IMR-90 (cell line): ENCODE results near the gene CELA1. TPM values are rescaled to one million over a fixed set of nuclear protein-coding genes. Genes with fewer than 3 reads are reported as not detected.

Source experiments
- ATAC-seq: fragments of 200-7000 bp; cut with Tn5 transposase; 2 replicates; pipeline ENCODE4 v1.9.1; 2020; ENCODE audit warnings: low read depth, mild to moderate bottlenecking, moderate library complexity
- BruUV-seq: library from RNA; stranded (reverse); fragments of 400-500 nt; replicated peaks from 2 replicates; lab custom pipeline; 2021; lab: Mats Ljungman, UMichigan
- CTCF ChIA-PET: fragments of 300-600 bp; formaldehyde crosslinking; extraction: SDS; loops from one replicate; lab custom pipeline; 2021; ENCODE audit warnings: antibody characterized with exemption; lab: Yijun Ruan, JAX
- POLR2A ChIA-PET: fragments of 300-600 bp; sonication (Branson Sonifier 250); formaldehyde crosslinking; loops from one replicate; lab custom pipeline; 2022; ENCODE audit warnings: antibody characterized with exemption; ENCODE audit not compliant: unreplicated experiment; lab: Charles Lee
- DNase-seq: peaks from one replicate; pipeline ENCODE4 v3.0.0; 2013
- H2AFZ ChIP-seq: replicated peaks from 2 replicates; pipeline ENCODE3; 2013; ENCODE audit warnings: low read length, mild to moderate bottlenecking; ENCODE audit not compliant: poor library complexity
- H2AK5ac ChIP-seq: 2 replicates; pipeline ENCODE4 v1.6.1; 2013; ENCODE audit warnings: low read depth, low read length, inconsistent platforms
- H2AK9ac ChIP-seq: replicated peaks from 2 replicates; pipeline ENCODE3; 2013; ENCODE audit warnings: mild to moderate bottlenecking, low read depth, low read length, moderate library complexity; ENCODE audit not compliant: poor library complexity
- H2BK120ac ChIP-seq: 2 replicates; pipeline ENCODE4 v1.6.1; 2013; ENCODE audit warnings: low read depth, low read length, inconsistent platforms
- H2BK15ac ChIP-seq: 3 replicates; pipeline ENCODE4 v1.6.1; 2013; ENCODE audit warnings: low read depth, low read length, inconsistent platforms
- H2BK20ac ChIP-seq: 2 replicates; pipeline ENCODE4 v1.6.1; 2013; ENCODE audit warnings: low read depth, mild to moderate bottlenecking, inconsistent platforms, low read length, moderate library complexity
- H2BK5ac ChIP-seq: 2 replicates; pipeline ENCODE4 v1.6.1; 2013; ENCODE audit warnings: mild to moderate bottlenecking, low read depth, low read length, inconsistent platforms; ENCODE audit not compliant: poor library complexity, severe bottlenecking
- H3K14ac ChIP-seq: replicated peaks from 2 replicates; pipeline ENCODE4 v1.6.1; 2013; ENCODE audit warnings: low read depth, low read length, inconsistent platforms
- H3K18ac ChIP-seq: 2 replicates; pipeline ENCODE4 v1.6.1; 2013; ENCODE audit warnings: low read depth, low read length, control low read depth
- H3K23ac ChIP-seq: 2 replicates; pipeline ENCODE4 v1.6.1; 2013; ENCODE audit warnings: low read depth, low read length, inconsistent platforms
- H3K27ac ChIP-seq: 2 replicates; pipeline ENCODE4 v1.5.1; 2013; ENCODE audit warnings: mild to moderate bottlenecking, control low read depth, low read length; ENCODE audit not compliant: insufficient read depth
- H3K27me3 ChIP-seq: 2 replicates; pipeline ENCODE4 v1.6.1; 2013; ENCODE audit warnings: low read length; ENCODE audit not compliant: control insufficient read depth, insufficient read depth
- H3K36me3 ChIP-seq: 2 replicates; pipeline ENCODE4 v1.6.1; 2013; ENCODE audit warnings: low read length, mixed read lengths; ENCODE audit not compliant: control insufficient read depth, insufficient read depth
- H3K4ac ChIP-seq: 2 replicates; pipeline ENCODE4 v1.6.1; 2013; ENCODE audit warnings: low read depth, low read length, inconsistent platforms
- H3K4me1 ChIP-seq: 2 replicates; pipeline ENCODE4 v1.6.1; 2013; ENCODE audit warnings: low read length, mixed read lengths; ENCODE audit not compliant: control insufficient read depth, insufficient read depth
- H3K4me2 ChIP-seq: 2 replicates; pipeline ENCODE4 v1.6.1; 2013; ENCODE audit warnings: low read depth, mild to moderate bottlenecking, control low read depth, low read length, moderate library complexity
- H3K4me3 ChIP-seq: 2 replicates; pipeline ENCODE4 v1.5.1; 2013; ENCODE audit warnings: low read depth, mild to moderate bottlenecking, control low read depth, low read length, moderate library complexity; ENCODE audit not compliant: insufficient read depth
- H3K56ac ChIP-seq: 2 replicates; pipeline ENCODE4 v1.6.1; 2013; ENCODE audit warnings: low read length, inconsistent platforms; ENCODE audit not compliant: insufficient read depth; ENCODE audit errors: extremely low read depth
- H3K79me1 ChIP-seq, 2 experiments: 2 replicates each; pipeline ENCODE4 v1.6.1; 2013; ENCODE audit warnings: low read length in 2 of 2, inconsistent platforms in 1 of 2, low read depth in 1 of 2
- H3K9ac ChIP-seq: 2 replicates; pipeline ENCODE4 v1.6.1; 2013; ENCODE audit warnings: low read depth, low read length, control low read depth
- H3K9me1 ChIP-seq: 2 replicates; pipeline ENCODE4 v1.6.1; 2013; ENCODE audit warnings: low read length, inconsistent platforms; ENCODE audit not compliant: insufficient read depth
- H3K9me3 ChIP-seq: 2 replicates; pipeline ENCODE4 v1.6.1; 2013; ENCODE audit warnings: low read length; ENCODE audit not compliant: control insufficient read depth, insufficient read depth
- H4K20me1 ChIP-seq: 2 replicates; pipeline ENCODE4 v1.6.1; 2013; ENCODE audit warnings: low read length, inconsistent platforms; ENCODE audit not compliant: insufficient read depth
- H4K5ac ChIP-seq: 2 replicates; pipeline ENCODE4 v1.6.1; 2013; ENCODE audit warnings: mild to moderate bottlenecking, low read depth, low read length, control low read depth
- H4K8ac ChIP-seq, 2 experiments: 2 replicates each; pipeline ENCODE4 v1.6.1; 2013; ENCODE audit warnings: low read depth in 2 of 2, low read length in 2 of 2, control low read depth in 1 of 2, inconsistent platforms in 1 of 2
- H4K91ac ChIP-seq: 2 replicates; pipeline ENCODE4 v1.6.1; 2013; ENCODE audit warnings: low read depth, low read length, inconsistent platforms; ENCODE audit not compliant: insufficient read depth
- BHLHE40 ChIP-seq: fragments of 150-350 bp; IDR thresholded peaks from 2 replicates; pipeline ENCODE4 v1.6.1; 2016; ENCODE audit warnings: mild to moderate bottlenecking, low read depth, low read length
- CEBPB ChIP-seq: IDR thresholded peaks from 2 replicates; pipeline ENCODE4 v1.6.1; 2012; ENCODE audit warnings: low read depth, low read length, improper control_type of control experiment
- CHD1 ChIP-seq: IDR thresholded peaks from 2 replicates; pipeline ENCODE4 v1.6.1; 2012; ENCODE audit warnings: low read depth, low read length, improper control_type of control experiment
- FOS ChIP-seq: fragments of 150-350 bp; IDR thresholded peaks from 2 replicates; pipeline ENCODE4 v1.6.1; 2016; ENCODE audit warnings: low read depth, low read length
- MAFK ChIP-seq: IDR thresholded peaks from 2 replicates; pipeline ENCODE4 v1.6.1; 2012; ENCODE audit warnings: low read depth, low read length, improper control_type of control experiment
- MAZ ChIP-seq: IDR thresholded peaks from 2 replicates; pipeline ENCODE4 v1.6.1; 2012; ENCODE audit warnings: low read depth, mild to moderate bottlenecking, low read length, improper control_type of control experiment, moderate library complexity, borderline replicate concordance
- MXI1 ChIP-seq: IDR thresholded peaks from 2 replicates; pipeline ENCODE4 v1.6.1; 2012; ENCODE audit warnings: low read depth, mild to moderate bottlenecking, low read length, moderate library complexity, borderline replicate concordance
- NFE2L2 ChIP-seq: fragments of 150-350 bp; IDR thresholded peaks from 2 replicates; pipeline ENCODE4 v1.6.1; 2016; ENCODE audit warnings: low read depth, mild to moderate bottlenecking, low read length
- POLR2A ChIP-seq: IDR thresholded peaks from 2 replicates; pipeline ENCODE4 v1.6.1; 2012; ENCODE audit warnings: mild to moderate bottlenecking, low read depth, low read length
- RAD21 ChIP-seq: IDR thresholded peaks from 2 replicates; pipeline ENCODE4 v1.6.1; 2012; ENCODE audit warnings: low read length, improper control_type of control experiment
- RCOR1 ChIP-seq: IDR thresholded peaks from 2 replicates; pipeline ENCODE4 v1.6.1; 2012; ENCODE audit warnings: mild to moderate bottlenecking, low read length, improper control_type of control experiment; ENCODE audit not compliant: insufficient replicate concordance
- RFX5 ChIP-seq: IDR thresholded peaks from 2 replicates; pipeline ENCODE4 v1.8.0; 2012; ENCODE audit warnings: low read depth, mild to moderate bottlenecking, low read length, moderate library complexity
- SMC3 ChIP-seq: fragments of 150-350 bp; IDR thresholded peaks from 2 replicates; pipeline ENCODE4 v1.6.1; 2016; ENCODE audit warnings: low read depth, mild to moderate bottlenecking, antibody characterized with exemption, low read length, moderate library complexity
- WGBS, 2 experiments: methylation state at CpG; one replicate each; pipeline versions ENCODE4 v1.1.5 to v1.1.7; 2013; ENCODE audit warnings: missing lambda C conversion rate in 2 of 2; ENCODE audit not compliant: insufficient read length in 1 of 2; ENCODE audit errors: extremely low coverage in 2 of 2; 5-methylcytosine and 5-hydroxymethylcytosine counted together
- dilution Hi-C: fragments of 300-500 bp; cut with HindIII; formaldehyde crosslinking; loops from one replicate; pipeline ENCODE4 v1.14.3; 2018; ENCODE audit warnings: low sequenced_read_pairs; ENCODE audit not compliant: unreplicated experiment
- in situ Hi-C: fragments of 300-500 bp; cut with MboI; formaldehyde crosslinking; loops from 3 replicates; pipeline ENCODE4 v1.14.3; 2019; ENCODE audit warnings: low sequenced_read_pairs, inconsistent platforms, mixed read lengths
- intact Hi-C: fragments of 100-400 bp; cut with micrococcal nuclease; formaldehyde crosslinking; loops from 2 replicates; pipeline ENCODE4 v1.10.0; 2022
- polyA plus RNA-seq, 3 experiments: library from polyadenylated mRNA; depleted of rRNA; stranded (reverse); fragments of >200 nt; gene quantifications; 2 replicates each; pipeline ENCODE4 v1.2.3, GENCODE V29; 2012; ENCODE audit warnings: low replicate concordance in 1 of 3
- total RNA-seq: library from RNA; depleted of rRNA; stranded (reverse); fragments of >200 nt; gene quantifications from 2 replicates; pipeline ENCODE4 v1.2.3, GENCODE V29; 2012
- TF ChIP-seq, protein P1 (sequence below): fragments of 150-350 bp; IDR thresholded peaks from 2 replicates; pipeline ENCODE4 v1.6.1; 2017; ENCODE audit warnings: mild to moderate bottlenecking, antibody characterized with exemption, low read length, low read depth
- TF ChIP-seq, protein P2 (sequence below): fragments of 150-350 bp; IDR thresholded peaks from 2 replicates; pipeline ENCODE4 v1.6.1; 2016; ENCODE audit warnings: low read depth, mild to moderate bottlenecking, low read length, moderate library complexity, borderline replicate concordance

CELA1 gene
- total and polyA plus RNA-seq, 2 of the 4 experiments (the other 2 are of a cell fraction) = not detected

DNA sequence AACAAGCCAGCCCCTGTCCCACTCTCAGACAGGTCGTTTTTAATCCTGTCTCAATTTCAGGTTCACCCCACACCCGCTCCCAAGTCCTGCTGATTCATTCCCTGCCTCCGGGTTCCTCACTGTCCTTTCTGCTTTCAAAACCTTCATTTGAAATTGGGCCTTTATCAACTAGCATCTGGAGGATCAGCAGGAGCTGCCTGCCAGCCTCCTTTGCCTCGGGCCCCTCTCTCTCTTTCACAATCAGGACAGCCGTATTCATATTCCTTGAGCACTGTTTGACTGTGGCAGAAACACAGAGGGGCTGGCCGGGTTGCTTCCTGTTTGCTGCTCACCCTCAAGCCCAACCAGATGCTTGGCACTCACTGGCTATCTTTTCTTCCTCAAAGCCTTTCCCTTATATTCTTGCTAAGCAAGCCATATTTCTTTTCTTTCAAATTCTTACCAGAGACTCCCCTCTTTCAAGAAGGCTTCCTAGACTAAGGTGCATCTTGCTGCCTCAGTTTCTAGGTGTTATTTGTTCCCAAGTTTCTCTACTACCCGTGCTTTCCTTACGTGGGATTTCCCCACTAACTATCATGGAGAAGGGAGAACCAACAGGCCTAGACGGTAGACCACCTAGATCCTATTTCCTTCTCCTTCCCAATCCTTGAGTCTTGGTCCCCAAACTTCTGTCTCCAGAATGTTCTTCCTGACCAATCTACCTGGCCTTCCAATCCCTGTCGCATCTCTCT, 41.8 kb upstream of the CELA1 start:
- DNase-seq = peak; percentile 60

More for the DNA sequence above, 41.8 kb upstream of the CELA1 start:
- Histone ChIP-seq H3K18ac (peak overlapping the region; percentile 3; the same call in 1 of the 2 replicates), H2BK120ac (peak overlapping the region; percentile 78), H3K4me1 (peaks cover 17% of the 10 kb centered on the region), H3K14ac (peak overlapping the region; percentile 38), H3K23ac (peak overlapping the region; percentile 32), H3K4ac (peak overlapping the region; percentile 44), H3K27me3 (no peaks in the 10 kb centered on the region), H3K4me3 (no peak overlapping the region), H3K36me3 (no peaks in the 10 kb centered on the region), H2AFZ (peak overlapping the region; percentile 69), H4K20me1 (no peaks in the 10 kb centered on the region), H3K27ac (peak overlapping the region; percentile 2; the same call in 1 of the 2 replicates), H3K79me1 (peaks cover 0 to 22% of the 10 kb centered on the region in 2 experiments; a peak in 2 of 4 replicates), H3K4me2 (no peak overlapping the region), H3K9me3 (no peaks in the 10 kb centered on the region), H3K56ac (peak overlapping the region; percentile 22), H4K91ac (peak overlapping the region; percentile 74), H4K5ac (no peak overlapping the region), H3K9ac (no peak overlapping the region), H2BK20ac (peak overlapping the region; percentile 89), H2BK15ac (peak overlapping the region; percentile 88; the same call in 2 of the 3 replicates), H2AK9ac (no peak overlapping the region), H2BK5ac (peak overlapping the region; percentile 22), H4K8ac (peak overlapping the region; percentile 30 to 82; a peak in 3 of 4 replicates), H2AK5ac (peak overlapping the region; percentile 79), H3K9me1 (peaks cover 20% of the 10 kb centered on the region)
- TF ChIP-seq, protein P1, sequence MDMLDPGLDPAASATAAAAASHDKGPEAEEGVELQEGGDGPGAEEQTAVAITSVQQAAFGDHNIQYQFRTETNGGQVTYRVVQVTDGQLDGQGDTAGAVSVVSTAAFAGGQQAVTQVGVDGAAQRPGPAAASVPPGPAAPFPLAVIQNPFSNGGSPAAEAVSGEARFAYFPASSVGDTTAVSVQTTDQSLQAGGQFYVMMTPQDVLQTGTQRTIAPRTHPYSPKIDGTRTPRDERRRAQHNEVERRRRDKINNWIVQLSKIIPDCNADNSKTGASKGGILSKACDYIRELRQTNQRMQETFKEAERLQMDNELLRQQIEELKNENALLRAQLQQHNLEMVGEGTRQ = no peak
- TF ChIP-seq NFE2L2 (peak; percentile 43; the same call in 1 of the 2 replicates), SMC3 (no peak), RCOR1 (no peak), POLR2A (no peak), CEBPB (peak; percentile 64; the same call in 1 of the 2 replicates), FOS (no peak), BHLHE40 (no peak), CHD1 (no peak), MXI1 (no peak), MAZ (no peak), RAD21 (no peak), MAFK (no peak), RFX5 (no peak)
- TF ChIP-seq, protein P2, sequence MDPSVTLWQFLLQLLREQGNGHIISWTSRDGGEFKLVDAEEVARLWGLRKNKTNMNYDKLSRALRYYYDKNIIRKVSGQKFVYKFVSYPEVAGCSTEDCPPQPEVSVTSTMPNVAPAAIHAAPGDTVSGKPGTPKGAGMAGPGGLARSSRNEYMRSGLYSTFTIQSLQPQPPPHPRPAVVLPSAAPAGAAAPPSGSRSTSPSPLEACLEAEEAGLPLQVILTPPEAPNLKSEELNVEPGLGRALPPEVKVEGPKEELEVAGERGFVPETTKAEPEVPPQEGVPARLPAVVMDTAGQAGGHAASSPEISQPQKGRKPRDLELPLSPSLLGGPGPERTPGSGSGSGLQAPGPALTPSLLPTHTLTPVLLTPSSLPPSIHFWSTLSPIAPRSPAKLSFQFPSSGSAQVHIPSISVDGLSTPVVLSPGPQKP = no peak
- 45% methylated on average over 7 of the region's 10 CpGs; no CpG with 5 or more reads in 1 of the 2 experiments for WGBS, 2 experiments
- no TSS peak for BruUV-seq
- dilution Hi-C loops (no loop called here), intact Hi-C loops (no loop called here), in situ Hi-C loops (no loop called here)
- CTCF ChIA-PET = interaction anchor here (0.7 kb wide), 1 partner anchor 14 kb away, joined by 3 read pairs; no protein-coding TSS in a partner anchor
- ATAC-seq = peak; percentile 7
- POLR2A ChIA-PET = no interaction called here
